HCT116 (cell line): ENCODE data around the gene ASCC2. TPM values are rescaled to one million over a fixed set of nuclear protein-coding genes. Genes with fewer than 3 reads are reported as not detected.

Source experiments
- ATAC-seq: fragments of 200-7000 bp; cut with Tn5 transposase; 2 replicates; pipeline ENCODE4 v1.9.1; 2020; ENCODE audit warnings: mild to moderate bottlenecking, moderate library complexity
- BruUV-seq: library from RNA; stranded (reverse); fragments of 400-500 nt; replicated peaks from 2 replicates; lab custom pipeline; 2021; lab: Mats Ljungman, UMichigan
- CTCF ChIA-PET: fragments of 300-600 bp; sonication (Branson Sonifier 250); formaldehyde crosslinking; loops from one replicate; lab custom pipeline; 2021; ENCODE audit warnings: antibody characterized with exemption; lab: Charles Lee
- POLR2A ChIA-PET: fragments of 300-600, 350-600 bp; sonication (Branson Sonifier 250); formaldehyde crosslinking; loops from one replicate; lab custom pipeline; 2021; ENCODE audit warnings: antibody characterized with exemption; lab: Charles Lee
- RAD21 ChIA-PET, 2 experiments: fragments of 300-600 bp; sonication (Branson Sonifier 250); formaldehyde crosslinking; loops; one replicate each; lab custom pipeline; 2023; ENCODE audit warnings: low total read pairs in 2 of 2; ENCODE audit not compliant: uncharacterized antibody in 2 of 2, unreplicated experiment in 2 of 2, low non-redundant PET in 1 of 2; lab: Charles Lee
- DNase-seq: peaks from one replicate; pipeline ENCODE4 v3.0.0-alpha.2; 2010; ENCODE audit warnings: low read depth, low spot score
- H2AFZ ChIP-seq: fragments of 200-600 bp; shearing (Covaris generic), sonication (generic); 2 replicates; pipeline ENCODE4 v1.6.1; 2017; ENCODE audit warnings: low read depth, mixed run types, mixed read lengths, antibody characterized with exemption, low read length; ENCODE audit not compliant: poor library complexity, severe bottlenecking
- H3K27ac ChIP-seq: 2 replicates; pipeline ENCODE4 v1.5.1; 2012; ENCODE audit warnings: low read depth, low read length
- H3K27me3 ChIP-seq: fragments of 200-600 bp; sonication (generic); 2 replicates; pipeline ENCODE4 v1.6.1; 2016; ENCODE audit warnings: mixed run types, low read length, mixed read lengths; ENCODE audit not compliant: insufficient read depth
- H3K36me3 ChIP-seq, 2 experiments: fragments of 200-500 bp in 1 of 2; fragments of 200-600 bp in 1 of 2; sonication (Bioruptor generic) in 1 of 2; sonication (generic) in 1 of 2; 2 replicates each; pipeline versions ENCODE4 v1.5.1 to v1.6.1; 2014 to 2016; ENCODE audit warnings: low read length in 2 of 2, inconsistent platforms in 1 of 2, mixed read lengths in 1 of 2, mixed run types in 1 of 2; ENCODE audit not compliant: insufficient read depth in 2 of 2, control insufficient read depth in 1 of 2
- H3K4me1 ChIP-seq, 2 experiments: fragments of 200-600 bp in 1 of 2; sonication (generic) in 1 of 2; 2 replicates each; pipeline versions ENCODE4 v1.5.1 to v1.6.1; 2012 to 2017; ENCODE audit warnings: low read length in 2 of 2, inconsistent platforms in 1 of 2, mild to moderate bottlenecking in 1 of 2, mixed read lengths in 1 of 2, mixed run types in 1 of 2, moderate library complexity in 1 of 2; ENCODE audit not compliant: insufficient read depth in 2 of 2, control insufficient read depth in 1 of 2
- H3K4me2 ChIP-seq: fragments of 200-600 bp; sonication (generic); 2 replicates; pipeline ENCODE4 v1.6.1; 2017; ENCODE audit warnings: mixed run types, low read length, mixed read lengths
- H3K4me3 ChIP-seq, 2 experiments: fragments of 200-600 bp in 1 of 2; sonication (generic) in 1 of 2; replicated peaks in 1 of 2; 2 replicates each; pipeline ENCODE4 v1.5.1; 2011 to 2016; ENCODE audit warnings: low read length in 2 of 2, control low read depth in 1 of 2, low read depth in 1 of 2, mild to moderate bottlenecking in 1 of 2, mixed read lengths in 1 of 2, mixed run types in 1 of 2
- H3K79me2 ChIP-seq: fragments of 200-600 bp; sonication (generic); 2 replicates; pipeline ENCODE4 v1.6.1; 2017; ENCODE audit warnings: mild to moderate bottlenecking, mixed run types, low read length, moderate library complexity, mixed read lengths; ENCODE audit not compliant: insufficient read depth
- H3K9ac ChIP-seq: fragments of 200-600 bp; sonication (generic); 2 replicates; pipeline ENCODE4 v1.6.1; 2016; ENCODE audit warnings: low read length, mixed read lengths
- H3K9me2 ChIP-seq: fragments of 200-600 bp; sonication (generic), shearing (Covaris generic); 2 replicates; pipeline ENCODE4 v1.6.1; 2017; ENCODE audit warnings: mixed run types, mild to moderate bottlenecking, moderate library complexity; ENCODE audit not compliant: insufficient read depth
- H3K9me3 ChIP-seq, 2 experiments: fragments of 200-500 bp in 1 of 2; fragments of 200-600 bp in 1 of 2; sonication (Bioruptor generic) in 1 of 2; sonication (generic) in 1 of 2; 2 replicates each; pipeline ENCODE4 v1.6.1; 2014 to 2017; ENCODE audit warnings: low read length in 2 of 2, mixed read lengths in 2 of 2, inconsistent platforms in 1 of 2, low read depth in 1 of 2, mild to moderate bottlenecking in 1 of 2, mixed run types in 1 of 2, moderate library complexity in 1 of 2; ENCODE audit not compliant: control insufficient read depth in 1 of 2, insufficient read depth in 1 of 2
- H4K20me1 ChIP-seq: fragments of 200-600 bp; sonication (generic), shearing (Covaris generic); 2 replicates; pipeline ENCODE4 v1.6.1; 2017; ENCODE audit warnings: mixed run types, mild to moderate bottlenecking, moderate library complexity; ENCODE audit not compliant: insufficient read depth
- CBX3 ChIP-seq: IDR thresholded peaks from 2 replicates; pipeline ENCODE4 v1.6.1; 2012; ENCODE audit warnings: low read depth
- CEBPB ChIP-seq: IDR thresholded peaks from 2 replicates; pipeline ENCODE4 v1.6.1; 2012; ENCODE audit warnings: low read depth
- CTCF ChIP-seq, 3 experiments: fragments of 200-600 bp in 1 of 3; sonication (generic) in 1 of 3; IDR thresholded peaks in 2 of 3; conservative IDR thresholded peaks in 1 of 3; 2 replicates each; pipeline ENCODE4 v1.5.1; 2012 to 2017; ENCODE audit warnings: low read depth in 2 of 3, low read length in 2 of 3, antibody characterized with exemption in 1 of 3, borderline replicate concordance in 1 of 3, control low read depth in 1 of 3, mild to moderate bottlenecking in 1 of 3, mixed read lengths in 1 of 3, mixed run types in 1 of 3, moderate library complexity in 1 of 3; ENCODE audit not compliant: insufficient read depth in 1 of 3
- EGR1 ChIP-seq: IDR thresholded peaks from 2 replicates; pipeline ENCODE4 v1.6.1; 2012; ENCODE audit warnings: low read depth
- ELF1 ChIP-seq: IDR thresholded peaks from 2 replicates; pipeline ENCODE4 v1.6.1; 2012; ENCODE audit warnings: low read depth, borderline replicate concordance
- EZH2 ChIP-seq: fragments of 200-600 bp; sonication (generic); IDR thresholded peaks from 2 replicates; pipeline ENCODE4 v1.6.1; 2017; ENCODE audit warnings: antibody characterized with exemption, mixed run types
- EZH2phosphoT487 ChIP-seq: fragments of 200-600 bp; IDR thresholded peaks from 2 replicates; pipeline ENCODE4 v1.6.1; 2018; ENCODE audit warnings: antibody characterized with exemption, borderline replicate concordance
- FOSL1 ChIP-seq: IDR thresholded peaks from 2 replicates; pipeline ENCODE4 v1.6.1; 2012; ENCODE audit warnings: low read depth
- JUND ChIP-seq: IDR thresholded peaks from 2 replicates; pipeline ENCODE4 v1.6.1; 2012
- POLR2A ChIP-seq: IDR thresholded peaks from 2 replicates; pipeline ENCODE4 v1.7.0; 2011; ENCODE audit warnings: borderline replicate concordance; ENCODE audit not compliant: insufficient read depth, insufficient read length; ENCODE audit errors: extremely low read depth
- POLR2AphosphoS5 ChIP-seq: IDR thresholded peaks from 2 replicates; pipeline ENCODE4 v1.6.1; 2011; ENCODE audit warnings: mild to moderate bottlenecking, low read depth, low read length, moderate library complexity
- RAD21 ChIP-seq: IDR thresholded peaks from 2 replicates; pipeline ENCODE4 v1.6.1; 2012; ENCODE audit warnings: low read depth, mild to moderate bottlenecking
- REST ChIP-seq: IDR thresholded peaks from 2 replicates; pipeline ENCODE4 v1.6.1; 2012; ENCODE audit warnings: low read depth
- SP1 ChIP-seq: IDR thresholded peaks from 2 replicates; pipeline ENCODE4 v1.6.1; 2012; ENCODE audit warnings: low read depth
- SRF ChIP-seq: IDR thresholded peaks from 2 replicates; pipeline ENCODE4 v1.6.1; 2012; ENCODE audit warnings: low read depth
- YY1 ChIP-seq: IDR thresholded peaks from 2 replicates; pipeline ENCODE4 v1.6.1; 2011; ENCODE audit warnings: low read length, low read depth, moderate library complexity, mild to moderate bottlenecking; ENCODE audit not compliant: insufficient replicate concordance; ENCODE audit errors: extremely low read depth
- ZFX ChIP-seq: fragments of 450-650 bp; IDR thresholded peaks from 2 replicates; pipeline ENCODE4 v1.6.1; 2017
- ZNF274 ChIP-seq: fragments of 200-500 bp; sonication (Bioruptor generic); IDR thresholded peaks from 2 replicates; pipeline ENCODE4 v1.6.1; 2014; ENCODE audit warnings: mild to moderate bottlenecking, low read depth, low read length, inconsistent platforms
- intact Hi-C: fragments of 100-400 bp; cut with micrococcal nuclease; formaldehyde crosslinking; loops from 2 replicates; pipeline ENCODE4 v1.10.0; 2022
- total RNA-seq: library from RNA; stranded (reverse); gene quantifications from one replicate; pipeline ENCODE4 v1.2.1, GENCODE V29; 2021; ENCODE audit not compliant: unreplicated experiment
- TF ChIP-seq, protein P1 (sequence below): IDR thresholded peaks from 2 replicates; pipeline ENCODE4 v1.6.1; 2011; ENCODE audit warnings: mild to moderate bottlenecking, low read length, moderate library complexity; ENCODE audit not compliant: insufficient replicate concordance; ENCODE audit errors: extremely low read depth

Gene ASCC2
- total RNA-seq, 1 experiment from 2014 or later, result 68.6 TPM

DNA sequence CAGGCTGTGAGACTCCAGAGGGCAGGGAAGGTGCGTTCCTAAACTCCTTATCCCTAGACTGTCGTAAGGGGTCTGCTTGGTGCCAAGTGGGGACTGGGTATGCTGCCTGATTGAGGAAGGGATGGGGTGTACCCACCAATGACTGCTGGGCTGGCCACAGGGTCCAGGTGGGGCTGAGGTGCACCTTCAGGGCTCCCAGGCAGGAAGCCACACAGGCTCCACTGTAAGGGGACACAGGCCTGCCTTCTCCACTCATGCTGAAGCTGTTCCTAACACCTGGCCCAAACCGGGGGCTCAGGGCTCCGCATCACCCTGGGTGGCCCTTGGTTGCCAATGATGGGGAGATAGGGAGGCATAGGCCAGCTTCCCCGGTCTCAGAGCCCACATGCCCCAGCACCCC is 97.9 kb downstream of the ASCC2 start:
- no TSS peak for BruUV-seq
- POLR2A ChIA-PET, result no interaction called here

More for the DNA sequence above, 97.9 kb downstream of the ASCC2 start:
- Histone ChIP-seq H3K36me3 (no peaks in the 10 kb centered on the region; a peak in 1 of 4 replicates), H3K4me3 (no peak overlapping the region), H3K9ac (no peak overlapping the region), H3K27me3 (no peaks in the 10 kb centered on the region), H3K9me3 (no peaks in the 10 kb centered on the region), H3K4me2 (no peak overlapping the region), H3K4me1 (no peaks in the 10 kb centered on the region), H2AFZ (no peak overlapping the region), H4K20me1 (no peaks in the 10 kb centered on the region), H3K79me2 (no peaks in the 10 kb centered on the region), H3K27ac (no peak overlapping the region), H3K9me2 (no peaks in the 10 kb centered on the region)
- RAD21 ChIA-PET, result no interaction called here
- DNase-seq (no peak), ATAC-seq (no peak)
- intact Hi-C loops, result no loop called here
- CTCF ChIA-PET, result no interaction called here
- no peak for TF ChIP-seq SRF
- TF ChIP-seq POLR2AphosphoS5, result no peak
- no peak for TF ChIP-seq EZH2
- TF ChIP-seq JUND, result no peak
- TF ChIP-seq REST, result no peak
- no peak for TF ChIP-seq FOSL1
- no peak for TF ChIP-seq CEBPB
- no peak for TF ChIP-seq YY1
- TF ChIP-seq SP1, result no peak
- no peak for TF ChIP-seq ELF1
- TF ChIP-seq, protein P1, sequence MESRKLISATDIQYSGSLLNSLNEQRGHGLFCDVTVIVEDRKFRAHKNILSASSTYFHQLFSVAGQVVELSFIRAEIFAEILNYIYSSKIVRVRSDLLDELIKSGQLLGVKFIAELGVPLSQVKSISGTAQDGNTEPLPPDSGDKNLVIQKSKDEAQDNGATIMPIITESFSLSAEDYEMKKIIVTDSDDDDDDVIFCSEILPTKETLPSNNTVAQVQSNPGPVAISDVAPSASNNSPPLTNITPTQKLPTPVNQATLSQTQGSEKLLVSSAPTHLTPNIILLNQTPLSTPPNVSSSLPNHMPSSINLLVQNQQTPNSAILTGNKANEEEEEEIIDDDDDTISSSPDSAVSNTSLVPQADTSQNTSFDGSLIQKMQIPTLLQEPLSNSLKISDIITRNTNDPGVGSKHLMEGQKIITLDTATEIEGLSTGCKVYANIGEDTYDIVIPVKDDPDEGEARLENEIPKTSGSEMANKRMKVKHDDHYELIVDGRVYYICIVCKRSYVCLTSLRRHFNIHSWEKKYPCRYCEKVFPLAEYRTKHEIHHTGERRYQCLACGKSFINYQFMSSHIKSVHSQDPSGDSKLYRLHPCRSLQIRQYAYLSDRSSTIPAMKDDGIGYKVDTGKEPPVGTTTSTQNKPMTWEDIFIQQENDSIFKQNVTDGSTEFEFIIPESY, result no peak
- no peak for TF ChIP-seq CTCF (IDR thresholded peaks at IDR 0.05 in 2 of 3, conservative IDR thresholded peaks at IDR 0.05 in 1 of 3; ENCODE audit: borderline replicate concordance in 1 of 3, insufficient read depth in 1 of 3, low read depth in 2 of 3, low read length in 2 of 3)
- TF ChIP-seq ZFX, result no peak
- no peak for TF ChIP-seq ZNF274
- TF ChIP-seq EGR1, result no peak
- TF ChIP-seq POLR2A, result no peak
- no peak for TF ChIP-seq RAD21
- no peak for TF ChIP-seq EZH2phosphoT487
- TF ChIP-seq CBX3, result no peak
